Nephron (organoid): Measurements from ENCODE around the gene SMYD4.
"Not testable (repeated sequence)": the region's sequence is repeated elsewhere in the genome, so short reads cannot be mapped to it uniquely, and the experiment has no call there.

ENCODE experiments used
- H3K27ac Mint-ChIP-seq, 3 experiments: 2 replicates each; pipeline ENCODE4 v1.8.0; 2020; ENCODE audit warnings: mixed read lengths in 3 of 3, mild to moderate bottlenecking in 2 of 3, moderate library complexity in 1 of 3
- H3K27me3 Mint-ChIP-seq: 2 replicates; pipeline ENCODE4 v1.8.0; 2021; ENCODE audit warnings: low read depth, mild to moderate bottlenecking, moderate library complexity, mixed read lengths
- H3K36me3 Mint-ChIP-seq: 2 replicates; pipeline ENCODE4 v1.8.0; 2020; ENCODE audit warnings: low read depth, mixed read lengths
- H3K4me1 Mint-ChIP-seq: 2 replicates; pipeline ENCODE4 v1.8.0; 2020; ENCODE audit warnings: mixed read lengths
- H3K4me3 Mint-ChIP-seq, 3 experiments: 2 replicates each; pipeline ENCODE4 v1.8.0; 2020; ENCODE audit warnings: mild to moderate bottlenecking in 3 of 3, mixed read lengths in 3 of 3, moderate library complexity in 2 of 3
- H3K9me3 Mint-ChIP-seq: 2 replicates; pipeline ENCODE4 v1.8.0; 2020; ENCODE audit warnings: mixed read lengths
- TF ChIP-seq, protein P1 (sequence below), 3 experiments: fragments of 200-600 bp; sonication (generic); IDR thresholded peaks; one replicate each; pipeline ENCODE4 v1.5.0; 2021; ENCODE audit warnings: antibody characterized with exemption in 3 of 3; ENCODE audit not compliant: unreplicated experiment in 3 of 3

SMYD4 gene

DNA sequence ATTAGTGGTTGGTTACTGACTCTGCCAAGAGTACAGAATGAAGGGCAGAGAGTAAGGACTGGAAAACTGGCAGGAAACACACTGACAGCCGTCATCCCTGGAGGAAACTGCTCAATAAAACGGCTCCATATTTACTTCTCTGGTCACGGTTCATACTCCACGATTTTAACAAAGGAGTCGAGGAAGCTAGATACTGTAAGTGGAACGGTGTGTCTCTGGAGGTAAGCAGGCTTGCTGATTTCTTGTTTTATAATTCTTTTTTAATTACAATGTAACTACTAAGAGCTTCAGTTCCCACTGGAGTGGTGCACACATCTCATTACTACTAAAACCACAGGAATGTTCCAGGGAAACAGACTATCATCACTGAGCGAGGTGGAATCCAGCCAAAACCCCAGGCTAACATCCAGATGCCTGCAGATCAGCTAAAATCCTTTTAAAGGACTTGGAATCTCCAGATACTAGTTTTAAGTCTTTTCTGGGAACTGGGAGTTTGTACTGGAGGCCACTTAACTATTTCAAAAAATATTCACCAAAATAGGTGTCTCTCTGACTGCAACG lies 50.1 kb downstream of the SMYD4 start:
- H3K4me3 Mint-ChIP-seq, result peak overlapping the region in 1 of 3 experiments; percentile 8
- peaks cover 30% of the 10 kb centered on the region for H3K4me1 Mint-ChIP-seq
- no peaks in the 10 kb centered on the region for H3K9me3 Mint-ChIP-seq

DNA sequence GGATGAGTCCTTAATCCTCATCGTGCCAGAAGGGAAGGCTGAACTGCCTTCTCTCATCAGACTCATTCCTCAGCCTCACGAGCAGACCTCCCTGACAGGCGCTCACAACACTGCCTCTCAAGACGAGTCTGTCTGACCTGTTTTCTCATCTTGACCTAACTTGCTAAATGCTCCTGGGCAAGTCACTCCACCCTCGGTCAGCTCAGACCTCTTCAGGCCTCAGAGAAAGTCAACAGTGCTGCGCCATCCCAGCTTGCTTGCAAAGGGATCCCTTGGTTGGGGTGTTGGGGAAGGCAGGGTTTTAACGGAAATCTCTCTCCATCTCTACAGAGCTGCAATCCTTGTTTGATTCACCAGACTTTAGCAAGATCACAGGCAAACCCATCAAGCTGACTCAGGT lies 52.8 kb downstream of the SMYD4 start:
- H3K9me3 Mint-ChIP-seq, result no peaks in the 10 kb centered on the region
- peaks cover 28% of the 10 kb centered on the region for H3K4me1 Mint-ChIP-seq
- peak overlapping the region in 2 of 3 experiments; percentile 61 to 83 for H3K27ac Mint-ChIP-seq
- TF ChIP-seq, protein P1, sequence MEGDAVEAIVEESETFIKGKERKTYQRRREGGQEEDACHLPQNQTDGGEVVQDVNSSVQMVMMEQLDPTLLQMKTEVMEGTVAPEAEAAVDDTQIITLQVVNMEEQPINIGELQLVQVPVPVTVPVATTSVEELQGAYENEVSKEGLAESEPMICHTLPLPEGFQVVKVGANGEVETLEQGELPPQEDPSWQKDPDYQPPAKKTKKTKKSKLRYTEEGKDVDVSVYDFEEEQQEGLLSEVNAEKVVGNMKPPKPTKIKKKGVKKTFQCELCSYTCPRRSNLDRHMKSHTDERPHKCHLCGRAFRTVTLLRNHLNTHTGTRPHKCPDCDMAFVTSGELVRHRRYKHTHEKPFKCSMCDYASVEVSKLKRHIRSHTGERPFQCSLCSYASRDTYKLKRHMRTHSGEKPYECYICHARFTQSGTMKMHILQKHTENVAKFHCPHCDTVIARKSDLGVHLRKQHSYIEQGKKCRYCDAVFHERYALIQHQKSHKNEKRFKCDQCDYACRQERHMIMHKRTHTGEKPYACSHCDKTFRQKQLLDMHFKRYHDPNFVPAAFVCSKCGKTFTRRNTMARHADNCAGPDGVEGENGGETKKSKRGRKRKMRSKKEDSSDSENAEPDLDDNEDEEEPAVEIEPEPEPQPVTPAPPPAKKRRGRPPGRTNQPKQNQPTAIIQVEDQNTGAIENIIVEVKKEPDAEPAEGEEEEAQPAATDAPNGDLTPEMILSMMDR (IDR thresholded peaks at IDR 0.05; ENCODE audit: unreplicated experiment in 3 of 3), result no peak
- no peaks in the 10 kb centered on the region for H3K27me3 Mint-ChIP-seq
- no peak overlapping the region for H3K4me3 Mint-ChIP-seq
- H3K36me3 Mint-ChIP-seq, result peaks cover 64% of the 10 kb centered on the region

More for the DNA sequence above, 50.1 kb downstream of the SMYD4 start:
- peak overlapping the region; percentile 74 to 98 (median 95) for H3K27ac Mint-ChIP-seq
- TF ChIP-seq, protein P1 (IDR thresholded peaks at IDR 0.05; ENCODE audit: unreplicated experiment in 3 of 3), result no peak
- H3K36me3 Mint-ChIP-seq, result peaks cover 70% of the 10 kb centered on the region
- H3K27me3 Mint-ChIP-seq, result no peaks in the 10 kb centered on the region

DNA sequence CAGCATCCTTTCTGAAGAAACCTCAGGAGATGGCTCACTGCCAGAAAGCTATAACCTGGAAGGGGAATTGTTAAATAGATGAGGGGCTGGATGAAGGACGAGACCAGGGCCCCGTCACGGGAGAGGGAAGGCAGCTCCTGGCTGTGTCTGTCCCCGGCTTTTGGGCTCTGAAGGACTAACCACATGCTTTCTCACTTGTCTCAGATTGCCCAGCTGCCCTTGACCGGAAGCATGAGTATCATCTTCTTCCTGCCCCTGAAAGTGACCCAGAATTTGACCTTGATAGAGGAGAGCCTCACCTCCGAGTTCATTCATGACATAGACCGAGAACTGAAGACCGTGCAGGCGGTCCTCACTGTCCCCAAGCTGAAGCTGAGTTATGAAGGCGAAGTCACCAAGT lies 53.4 kb downstream of the SMYD4 start:
- Mint-ChIP-seq H3K9me3 (no peaks in the 10 kb centered on the region), H3K4me3 (no peak overlapping the region), H3K27me3 (no peaks in the 10 kb centered on the region), H3K27ac (peak overlapping the region; percentile 24 to 83 (median 61)), H3K4me1 (peaks cover 28% of the 10 kb centered on the region), H3K36me3 (peaks cover 64% of the 10 kb centered on the region)
- TF ChIP-seq, protein P1 (IDR thresholded peaks at IDR 0.05; ENCODE audit: unreplicated experiment in 3 of 3), result no peak

DNA sequence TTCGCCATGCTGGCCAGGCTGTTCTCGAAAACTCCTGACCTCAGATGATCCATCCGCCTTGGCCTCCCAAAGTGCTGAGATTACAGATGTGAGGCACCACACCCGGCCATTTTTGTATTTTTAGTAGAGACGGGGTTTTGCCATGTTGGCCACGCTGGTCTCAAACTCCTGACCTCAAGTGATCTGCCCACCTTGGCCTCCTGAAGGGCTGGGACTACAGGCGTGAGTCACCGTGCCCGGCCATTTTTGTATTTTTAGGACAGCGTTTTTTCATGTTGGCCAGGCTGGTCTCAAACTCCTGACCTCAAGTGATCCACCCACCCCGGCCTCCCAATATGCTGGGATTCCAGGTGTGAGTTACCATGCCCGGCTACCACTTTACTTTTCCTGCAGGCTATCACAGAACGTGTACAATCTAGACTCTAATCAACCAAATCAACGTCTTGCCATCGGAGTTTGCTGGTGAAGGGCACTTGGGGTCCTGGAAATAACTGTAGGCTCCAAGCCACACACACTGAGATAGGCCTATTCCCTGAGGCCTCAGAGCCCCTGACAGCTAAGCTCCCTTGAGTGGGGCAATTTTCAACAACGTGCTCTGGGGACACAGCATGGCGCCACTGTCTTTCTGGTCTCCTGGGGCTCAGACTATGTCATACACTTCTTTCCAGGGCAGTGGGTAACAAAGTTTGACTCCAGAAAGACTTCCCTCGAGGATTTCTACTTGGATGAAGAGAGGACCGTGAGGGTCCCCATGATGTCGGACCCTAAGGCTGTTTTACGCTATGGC lies 55.1 kb downstream of the SMYD4 start:
- TF ChIP-seq, protein P1 (IDR thresholded peaks at IDR 0.05; ENCODE audit: unreplicated experiment in 3 of 3), result no peak
- Mint-ChIP-seq H3K4me1 (peaks cover 22% of the 10 kb centered on the region), H3K4me3 (no peak overlapping the region), H3K36me3 (peaks cover 69% of the 10 kb centered on the region), H3K27me3 (no peaks in the 10 kb centered on the region), H3K27ac (no peak overlapping the region), H3K9me3 (no peaks in the 10 kb centered on the region)

DNA sequence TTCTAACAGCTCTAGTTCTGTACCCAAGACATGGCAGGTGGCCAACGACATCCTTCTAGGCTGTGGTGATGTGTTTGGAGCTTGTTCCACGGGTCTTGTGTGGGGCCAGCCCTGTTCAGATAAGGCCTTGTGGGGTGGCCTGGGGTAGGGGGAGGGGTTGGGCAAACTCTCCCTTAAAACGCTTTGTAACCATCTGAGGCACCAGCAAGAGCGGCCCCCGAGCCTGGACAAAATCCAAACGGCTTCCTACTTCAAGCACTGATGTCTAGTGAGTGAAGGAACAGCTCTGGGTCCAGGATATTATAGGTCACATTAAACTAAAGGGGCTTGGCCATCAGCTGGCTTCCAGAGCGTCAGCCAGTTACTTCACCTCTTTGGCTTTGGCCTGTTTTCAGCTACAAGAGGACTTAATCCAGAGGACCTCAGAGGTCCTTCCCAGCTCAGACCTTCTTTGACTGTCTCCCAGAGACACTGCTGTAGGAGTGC lies 56.0 kb downstream of the SMYD4 start:
- no peak overlapping the region for H3K4me3 Mint-ChIP-seq
- TF ChIP-seq, protein P1 (IDR thresholded peaks at IDR 0.05; ENCODE audit: unreplicated experiment in 3 of 3), result no peak
- H3K4me1 Mint-ChIP-seq, result peaks cover 19% of the 10 kb centered on the region
- no peaks in the 10 kb centered on the region for H3K27me3 Mint-ChIP-seq
- peak overlapping the region; percentile 33 to 83 (median 60) for H3K27ac Mint-ChIP-seq
- peaks cover 65% of the 10 kb centered on the region for H3K36me3 Mint-ChIP-seq
- H3K9me3 Mint-ChIP-seq, result no peaks in the 10 kb centered on the region

DNA sequence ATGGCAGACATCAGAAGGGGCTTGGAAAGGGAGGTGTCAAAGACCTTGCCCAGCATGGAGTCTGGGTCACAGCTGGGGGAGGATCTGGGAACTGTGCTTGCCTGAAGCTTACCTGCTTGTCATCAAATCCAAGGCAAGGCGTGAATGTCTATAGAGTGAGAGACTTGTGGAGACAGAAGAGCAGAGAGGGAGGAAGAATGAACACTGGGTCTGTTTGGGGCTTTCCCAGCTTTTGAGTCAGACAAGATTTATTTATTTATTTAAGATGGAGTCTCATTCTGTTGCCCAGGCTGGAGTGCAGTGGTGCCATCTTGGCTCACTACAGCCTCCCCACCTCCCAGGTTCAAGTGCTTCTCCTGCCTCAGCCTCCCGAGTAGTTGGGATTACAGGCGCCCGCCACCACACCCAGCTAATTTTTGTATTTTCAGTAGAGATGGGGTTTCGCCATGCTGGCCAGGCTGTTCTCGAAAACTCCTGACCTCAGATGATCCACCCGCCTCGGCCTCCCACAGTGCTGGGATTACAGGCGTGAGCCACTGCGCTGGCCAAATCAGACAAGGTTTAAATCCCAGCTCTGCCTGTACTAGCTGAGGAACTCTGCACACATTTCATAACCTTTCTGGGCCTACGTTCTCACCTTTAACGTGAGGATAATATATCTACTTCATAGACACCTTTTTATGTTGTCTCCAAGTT lies 56.6 kb downstream of the SMYD4 start:
- not testable (repeated sequence) for H3K9me3 Mint-ChIP-seq, H3K27me3 Mint-ChIP-seq, H3K4me3 Mint-ChIP-seq
- Mint-ChIP-seq H3K4me1 (peaks cover 19% of the 10 kb centered on the region), H3K36me3 (peaks cover 59% of the 10 kb centered on the region), H3K27ac (peak overlapping the region; percentile 52 to 83 (median 60))
